GM11168 (cell line): ENCODE measurements around the gene AKR1C4.
"Not testable (repeated sequence)": the region's sequence is repeated elsewhere in the genome, so short reads cannot be mapped to it uniquely, and the experiment has no call there.

Experiments
- in situ Hi-C: fragments of 300-500 bp; cut with MboI; formaldehyde crosslinking; loops from one replicate; pipeline ENCODE4 v1.12.0; 2022; ENCODE audit warnings: low sequenced_read_pairs; ENCODE audit not compliant: unreplicated experiment

Gene AKR1C4

DNA sequence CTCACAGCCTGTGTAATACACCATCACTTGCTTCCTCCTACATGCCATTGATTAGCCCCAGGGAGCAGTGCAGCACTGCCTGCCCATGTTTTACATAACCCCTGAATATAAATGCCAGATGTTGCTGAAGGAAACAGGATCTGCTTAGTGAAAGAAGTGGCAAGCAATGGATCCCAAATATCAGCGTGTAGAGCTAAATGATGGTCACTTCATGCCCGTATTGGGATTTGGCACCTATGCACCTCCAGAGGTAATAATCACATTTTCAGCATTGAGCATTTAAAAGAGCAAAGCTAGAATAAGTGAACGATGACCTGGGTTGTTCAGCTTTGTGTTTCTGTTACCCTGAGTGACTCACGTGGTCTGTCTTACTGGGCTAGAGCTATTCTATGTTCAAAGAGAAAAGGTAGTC is at the start of gene AKR1C4:
Gene AKR1C4 (plus strand): TSS at position 136 of the 412 bp plus-strand sequence. CDS start 31 bp downstream, at position 167.
- in situ Hi-C loops, result no loop called here

GRCh38 chr10:5146920-5147254 is 49.8 kb upstream of the AKR1C4 start:
- in situ Hi-C loops, result no loop called here

GRCh38 chr10:5147255-5147980 is 49.2 kb upstream of the AKR1C4 start:
- in situ Hi-C loops, result no loop called here

- in situ Hi-C loops, result no loop called here
Measured at GRCh38 chr10:5147981-5148677, 48.5 kb upstream of the AKR1C4 start.

DNA sequence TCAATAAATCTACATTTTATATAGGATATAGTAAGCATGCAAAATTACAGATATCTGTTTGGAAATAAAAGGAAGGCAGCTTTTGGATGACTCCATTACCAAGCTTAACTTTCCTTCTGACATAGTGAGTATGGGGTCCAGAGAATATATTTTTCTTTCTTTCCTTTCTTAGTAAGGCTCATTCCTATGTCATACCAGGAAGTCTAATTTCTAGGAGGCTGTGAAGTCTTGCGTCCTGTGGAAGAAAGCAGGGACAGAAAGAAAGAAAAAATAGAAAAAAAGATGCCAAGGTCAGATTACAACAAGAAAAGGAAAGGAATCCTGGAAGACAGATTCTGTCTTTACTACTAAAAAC is 48.0 kb upstream of the AKR1C4 start:
- in situ Hi-C loops, result no loop called here

GRCh38 chr10:5151076-5151475 is 45.6 kb upstream of the AKR1C4 start:
- in situ Hi-C loops, result no loop called here

DNA sequence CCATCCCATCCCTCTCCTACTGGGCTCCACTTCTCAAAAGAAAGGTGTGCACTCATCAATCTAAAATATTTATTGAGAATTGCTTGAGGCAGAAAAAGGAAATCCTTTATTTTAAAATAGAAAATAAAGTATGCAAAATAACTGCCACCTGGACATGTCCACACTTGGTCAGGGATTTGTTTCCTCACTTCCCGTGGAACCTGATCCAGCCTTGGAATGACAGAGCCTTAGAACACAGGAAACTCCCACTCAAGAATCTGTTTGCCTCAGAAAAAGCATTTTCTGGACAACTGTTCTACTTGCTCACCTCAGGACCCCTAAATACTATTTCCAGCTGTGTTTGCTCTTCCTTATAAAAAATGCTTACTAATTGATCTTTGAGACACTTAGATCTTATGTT is 40.7 kb upstream of the AKR1C4 start:
- in situ Hi-C loops, result no loop called here

- in situ Hi-C loops, result no loop called here
Measured at GRCh38 chr10:5157501-5157900, 39.1 kb upstream of the AKR1C4 start.

DNA sequence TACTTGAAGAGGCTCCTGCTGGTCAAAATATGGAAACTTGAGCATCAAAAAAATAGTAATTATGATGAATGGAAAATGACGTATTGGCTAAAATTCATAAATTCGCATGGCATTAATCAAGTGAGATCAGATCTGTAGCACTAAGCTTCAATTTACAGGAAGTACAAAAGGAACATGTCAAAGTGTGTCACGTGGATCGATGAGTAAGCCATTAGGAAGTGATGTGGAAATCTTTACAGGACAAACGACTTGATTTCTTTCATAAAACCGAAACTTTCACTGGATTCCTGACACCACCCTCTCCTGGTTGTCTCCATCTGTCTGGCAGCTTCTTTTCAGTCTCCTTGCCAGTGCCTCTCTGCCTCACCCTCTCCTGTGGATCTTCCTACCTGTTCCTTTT is 37.5 kb upstream of the AKR1C4 start:
- in situ Hi-C loops, result no loop called here

GRCh38 chr10:5163487-5163886 is 33.1 kb upstream of the AKR1C4 start:
- in situ Hi-C loops, result no loop called here

DNA sequence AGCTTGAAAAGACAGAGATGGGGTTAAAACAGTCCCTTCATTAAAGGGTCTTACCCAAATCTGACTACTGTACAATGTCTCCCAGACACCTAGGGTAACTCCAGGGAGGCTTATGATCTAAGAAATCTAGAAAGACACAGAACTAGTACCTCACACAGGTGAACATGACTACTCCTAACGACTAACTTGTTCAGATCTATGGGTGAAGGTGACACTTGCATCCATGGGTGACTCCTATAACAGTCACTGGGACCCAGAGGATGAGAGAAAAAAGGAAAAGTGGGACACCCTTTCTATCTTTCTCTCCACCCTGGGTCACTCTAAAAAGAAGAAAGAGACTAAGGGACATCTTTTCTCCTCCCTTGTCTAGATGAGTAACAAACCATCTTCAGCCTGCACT is 30.9 kb upstream of the AKR1C4 start:
- in situ Hi-C loops, result no loop called here

DNA sequence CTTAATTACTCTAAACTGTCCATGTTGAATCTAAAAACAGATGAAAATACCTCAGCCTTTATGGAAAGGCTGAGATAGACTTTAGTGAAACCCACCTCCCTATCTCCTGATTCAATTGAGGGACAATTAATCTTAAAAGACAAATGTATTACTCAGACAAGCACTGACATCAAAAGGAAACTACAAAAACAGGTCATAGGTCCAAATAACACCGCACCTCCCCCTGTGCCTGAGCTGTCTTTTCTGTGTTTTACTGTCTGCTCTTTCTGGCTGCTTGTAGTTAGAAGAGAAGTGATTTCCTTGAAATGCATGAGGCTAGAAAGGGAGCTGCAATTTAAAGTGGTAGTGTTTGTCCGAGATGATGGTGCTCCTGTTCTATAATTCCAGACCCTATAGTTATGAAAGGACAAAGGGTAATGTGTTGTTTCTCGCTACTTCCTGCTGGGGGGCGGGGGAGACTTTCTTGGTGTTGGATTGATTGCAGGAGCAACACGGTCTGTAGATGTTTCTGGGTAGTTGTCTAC is 27.7 kb upstream of the AKR1C4 start:
- in situ Hi-C loops, result no loop called here

- in situ Hi-C loops, result not testable (repeated sequence)
Measured at GRCh38 chr10:5175581-5175980, 21.1 kb upstream of the AKR1C4 start.

DNA sequence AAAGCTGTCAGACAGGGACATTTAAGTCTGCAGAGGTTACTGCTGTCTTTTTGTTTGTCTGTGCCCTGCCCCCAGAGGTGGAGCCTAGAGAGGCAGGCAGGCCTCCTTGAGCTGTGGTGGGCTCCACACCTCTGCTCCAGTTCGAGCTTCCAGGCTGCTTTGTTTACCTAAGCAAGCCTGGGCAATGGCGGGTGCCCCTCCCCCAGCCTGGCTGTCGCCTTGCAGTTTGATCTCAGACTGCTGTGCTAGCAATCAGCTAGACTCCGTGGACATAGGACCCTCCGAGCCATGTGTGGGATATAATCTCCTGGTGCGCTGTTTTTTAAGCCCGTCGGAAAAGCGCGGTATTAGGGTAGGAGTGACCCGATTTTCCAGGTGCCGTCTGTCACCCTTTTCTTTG is 16.1 kb upstream of the AKR1C4 start:
- in situ Hi-C loops, result not testable (repeated sequence)

DNA sequence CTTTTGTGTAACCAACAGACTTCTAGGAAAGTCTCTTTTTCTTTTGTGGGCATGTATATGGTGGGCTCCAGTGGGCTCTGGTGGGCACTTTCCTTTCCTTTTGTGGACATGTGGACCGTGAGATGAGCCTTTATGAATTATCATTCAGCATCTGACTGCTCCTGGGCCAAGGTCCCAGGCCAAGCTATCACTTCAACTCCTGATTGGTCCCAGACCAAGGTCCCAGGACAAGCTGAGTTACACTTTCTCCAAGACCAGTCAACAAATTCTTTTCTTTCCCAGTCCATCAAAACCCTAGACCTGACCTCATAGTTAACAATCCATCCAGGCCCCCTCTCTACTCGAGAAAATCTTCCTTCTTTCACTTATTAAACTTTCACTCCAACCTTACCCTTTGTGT is 12.7 kb upstream of the AKR1C4 start:
- in situ Hi-C loops, result no loop called here

DNA sequence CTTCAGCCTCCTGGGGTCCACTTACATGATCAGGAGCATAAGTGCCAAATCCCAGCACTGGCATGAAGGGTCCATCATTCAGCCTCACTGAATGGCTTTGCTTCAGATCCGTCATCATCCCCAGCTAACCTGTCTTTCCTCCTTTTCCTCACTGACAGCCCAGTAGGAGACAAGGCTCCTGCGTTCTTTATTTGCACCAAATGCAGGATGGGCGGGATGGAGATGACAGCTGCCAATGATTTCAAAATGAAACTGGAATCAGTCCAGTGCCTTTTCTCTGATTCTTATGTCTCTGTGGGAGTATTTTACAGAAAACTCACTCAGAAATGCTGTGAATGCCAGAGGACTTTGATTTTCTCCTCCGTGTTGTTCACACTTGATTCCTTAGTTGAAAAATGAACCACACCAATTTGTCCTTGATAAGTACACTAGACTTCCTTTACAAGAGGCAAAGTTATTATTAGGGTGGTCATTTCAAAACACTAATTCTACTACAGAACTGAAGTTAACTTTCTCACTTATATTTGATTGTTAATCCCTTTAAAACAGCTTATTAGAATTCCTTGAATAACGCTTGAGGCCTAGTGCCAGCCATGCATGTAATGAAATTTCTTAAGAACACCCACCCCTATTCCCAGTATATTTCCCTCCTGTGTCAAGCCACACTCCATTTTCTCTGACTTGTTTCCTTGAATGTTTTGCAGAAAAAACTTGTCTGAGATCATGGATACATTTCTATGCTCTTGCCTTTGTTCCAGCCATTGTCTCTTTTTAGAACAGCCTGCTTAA is 11.5 kb upstream of the AKR1C4 start, which contains the start of gene AKR1C8:
Gene AKR1C8 (minus strand): TSS at position 164 of the 789 bp plus-strand sequence. CDS start 46 bp downstream, at position 118.
- in situ Hi-C loops, result no loop called here

DNA sequence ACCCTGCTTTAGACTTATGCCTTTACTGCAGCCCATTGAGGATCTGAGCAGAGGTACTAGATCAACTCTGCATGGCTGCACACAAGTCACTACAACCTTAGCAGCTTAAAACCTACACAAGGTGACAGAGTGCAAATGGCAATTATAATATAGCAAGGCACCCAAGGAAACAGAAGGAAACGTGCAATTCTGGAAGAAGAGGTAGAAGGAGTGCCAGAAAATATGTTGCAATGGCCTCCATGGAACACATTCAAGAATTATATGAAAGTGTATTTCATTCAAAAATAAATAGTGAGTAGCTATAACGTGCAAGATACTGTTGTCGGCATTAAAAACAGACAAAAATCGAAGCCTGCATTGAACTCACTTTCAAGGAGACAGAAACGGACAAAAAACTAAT is 8.8 kb upstream of the AKR1C4 start:
- in situ Hi-C loops, result no loop called here

DNA sequence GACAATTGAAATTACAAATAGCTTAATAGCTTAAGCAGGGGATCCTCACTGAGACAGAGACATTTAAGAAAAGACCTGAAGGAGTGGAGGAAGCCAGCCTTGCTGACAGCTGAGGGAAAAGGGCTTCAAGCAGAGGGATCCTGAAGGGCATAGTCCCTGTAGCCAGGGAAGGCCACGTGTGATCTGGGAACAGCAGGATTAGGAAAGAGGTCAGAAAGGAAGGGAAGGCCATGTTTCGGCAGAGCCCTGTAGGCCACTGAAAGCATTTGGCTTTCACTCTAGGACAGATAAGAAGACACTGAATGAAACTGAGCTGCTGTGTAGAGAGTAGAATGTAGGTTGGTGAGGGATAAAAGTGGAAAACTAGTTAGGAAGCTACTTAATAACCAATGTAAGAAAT is 8.3 kb upstream of the AKR1C4 start:
- in situ Hi-C loops, result no loop called here

DNA sequence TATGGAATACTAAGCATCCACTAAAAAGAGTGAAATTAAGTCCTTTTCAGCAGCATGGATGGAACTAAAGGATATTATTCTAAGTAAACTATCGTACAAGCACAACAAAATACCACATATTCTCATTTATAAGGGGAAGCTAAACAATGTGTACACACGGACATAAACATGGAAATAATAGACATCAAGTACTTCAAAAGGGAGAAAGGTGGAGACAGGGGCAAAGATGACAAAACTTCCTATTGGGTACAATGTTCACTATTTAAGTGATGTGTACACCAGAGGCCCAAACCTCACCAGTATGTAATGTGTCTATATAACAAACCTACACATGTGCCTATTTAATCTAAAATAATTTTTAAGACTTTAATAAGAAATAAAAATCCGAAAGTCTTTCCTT is 2.2 kb upstream of the AKR1C4 start:
- in situ Hi-C loops, result no loop called here

DNA sequence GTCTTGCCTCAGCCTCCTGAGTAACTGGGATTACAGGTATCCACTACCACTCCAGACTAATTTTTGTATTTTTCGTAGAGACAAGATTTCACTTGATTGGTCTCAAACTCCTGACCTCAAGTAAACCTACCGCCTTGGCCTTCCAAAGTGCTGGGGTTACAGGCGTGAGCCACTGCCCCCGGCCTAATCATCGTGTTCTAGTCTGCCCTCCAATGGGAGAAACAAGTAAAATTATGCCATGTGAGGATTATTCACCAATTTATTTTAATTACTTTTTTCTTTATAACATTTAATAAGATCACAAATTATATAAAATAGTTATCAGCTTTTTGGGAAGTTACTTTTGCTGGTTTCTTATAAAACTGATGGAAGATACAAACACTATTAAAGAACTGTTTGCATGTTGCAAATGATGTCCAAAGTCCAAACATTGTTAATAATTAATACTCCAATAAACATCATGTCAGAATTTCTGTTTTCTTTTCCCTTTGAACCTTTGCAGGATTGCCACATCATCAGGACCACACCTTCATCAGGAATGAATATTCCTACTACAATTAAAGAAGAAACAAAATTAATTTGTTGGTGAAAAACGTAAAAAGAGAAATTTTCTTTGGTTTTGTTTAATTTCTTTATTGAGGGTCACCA is 786 bp upstream of the AKR1C4 start:
- in situ Hi-C loops, result no loop called here
